WTC11 (cell line): ENCODE data around the gene DOCK1. TPM values are rescaled to one million over a fixed set of nuclear protein-coding genes. Genes with fewer than 3 reads are reported as not detected.

Experiments used
- ATAC-seq: fragments of 200-7000 bp; cut with Tn5 transposase; 2 replicates; pipeline ENCODE4 v1.10.0; 2021; ENCODE audit warnings: mild to moderate bottlenecking, moderate library complexity
- CTCF ChIA-PET: fragments of 300-600 bp; sonication (Branson Sonifier 250); formaldehyde crosslinking; loops from one replicate; lab custom pipeline; 2021; ENCODE audit warnings: antibody characterized with exemption; lab: Charles Lee
- POLR2A ChIA-PET: fragments of 350-600 bp; sonication (Branson Sonifier 250); formaldehyde crosslinking; loops from one replicate; lab custom pipeline; 2021; ENCODE audit warnings: antibody characterized with exemption; lab: Charles Lee
- DNase-seq: peaks from one replicate; pipeline ENCODE4 v3.0.0; 2021; ENCODE audit warnings: low spot score
- H3K27ac Mint-ChIP-seq: 2 replicates; pipeline ENCODE4 v1.8.0; 2021; ENCODE audit warnings: mixed read lengths
- H3K27me3 Mint-ChIP-seq: 2 replicates; pipeline ENCODE4 v1.8.0; 2021; ENCODE audit warnings: low read depth, mild to moderate bottlenecking, moderate library complexity, mixed read lengths
- H3K36me3 Mint-ChIP-seq: 2 replicates; pipeline ENCODE4 v1.8.0; 2021; ENCODE audit warnings: mixed read lengths
- H3K4me1 Mint-ChIP-seq: 2 replicates; pipeline ENCODE4 v1.8.0; 2022; ENCODE audit warnings: mixed read lengths
- H3K4me3 Mint-ChIP-seq: 2 replicates; pipeline ENCODE4 v1.8.0; 2021; ENCODE audit warnings: mild to moderate bottlenecking, moderate library complexity, mixed read lengths
- H3K9me3 Mint-ChIP-seq: 2 replicates; pipeline ENCODE4 v1.8.0; 2021; ENCODE audit warnings: mixed read lengths
- ESRRA ChIP-seq: sonication (generic); formaldehyde crosslinking; IDR thresholded peaks from 2 replicates; pipeline ENCODE4 v1.8.1; 2022; ENCODE audit warnings: mild to moderate bottlenecking, missing genetic modification reagents, borderline replicate concordance
- SOX15 ChIP-seq: fragments of 250-450 bp; sonication (Bioruptor Pico); IDR thresholded peaks from 2 replicates; pipeline ENCODE4 v1.9.0; 2021; ENCODE audit warnings: mild to moderate bottlenecking
- SP1 ChIP-seq: sonication (generic); formaldehyde crosslinking; conservative IDR thresholded peaks from 2 replicates; pipeline ENCODE4 v1.8.1; 2022; ENCODE audit warnings: missing genetic modification reagents
- TEAD4 ChIP-seq: sonication (generic); formaldehyde crosslinking; IDR thresholded peaks from 2 replicates; pipeline ENCODE4 v1.8.0; 2022; ENCODE audit warnings: mild to moderate bottlenecking, missing genetic modification reagents
- ZNF121 ChIP-seq: sonication (generic); formaldehyde crosslinking; IDR thresholded peaks from 2 replicates; pipeline ENCODE4 v1.8.0; 2023; ENCODE audit warnings: missing genetic modification reagents
- ZNF138 ChIP-seq: sonication (generic); formaldehyde crosslinking; conservative IDR thresholded peaks from 2 replicates; pipeline ENCODE4 v1.8.1; 2022; ENCODE audit warnings: mild to moderate bottlenecking, moderate library complexity, missing genetic modification reagents
- ZNF317 ChIP-seq: sonication (generic); formaldehyde crosslinking; IDR thresholded peaks from 2 replicates; pipeline ENCODE4 v1.8.1; 2023; ENCODE audit warnings: low read depth, mild to moderate bottlenecking, moderate library complexity, missing genetic modification reagents, borderline replicate concordance
- ZNF396 ChIP-seq: fragments of 250-450 bp; sonication (Bioruptor Pico); IDR thresholded peaks from 2 replicates; pipeline ENCODE4 v1.8.0; 2021; ENCODE audit warnings: mild to moderate bottlenecking, moderate library complexity, borderline replicate concordance
- ZNF423 ChIP-seq: fragments of 250-450 bp; sonication (Bioruptor Pico); IDR thresholded peaks from 2 replicates; pipeline ENCODE4 v2.1.2; 2022; ENCODE audit warnings: mild to moderate bottlenecking, moderate library complexity
- ZNF671 ChIP-seq: fragments of 250-450 bp; sonication (Bioruptor Pico); IDR thresholded peaks from 2 replicates; pipeline ENCODE4 v1.8.0; 2021; ENCODE audit warnings: mild to moderate bottlenecking
- total RNA-seq: library from RNA; stranded (reverse); gene quantifications from 3 replicates; pipeline ENCODE4 v1.2.3, GENCODE V29; 2021
- TF ChIP-seq, protein P1 (sequence below): sonication (generic); formaldehyde crosslinking; IDR thresholded peaks from 2 replicates; pipeline ENCODE4 v1.8.1; 2023; ENCODE audit warnings: mild to moderate bottlenecking, missing genetic modification reagents
- TF ChIP-seq, protein P2 (sequence below): sonication (generic); formaldehyde crosslinking; IDR thresholded peaks from 2 replicates; pipeline ENCODE4 v1.8.0; 2023; ENCODE audit warnings: missing genetic modification reagents, mild to moderate bottlenecking, borderline replicate concordance
- TF ChIP-seq, protein P3 (sequence below): sonication (generic); formaldehyde crosslinking; IDR thresholded peaks from 2 replicates; pipeline ENCODE4 v1.8.1; 2022; ENCODE audit warnings: low read depth, missing genetic modification reagents, borderline replicate concordance
- TF ChIP-seq, protein P4 (sequence below): sonication (generic); formaldehyde crosslinking; IDR thresholded peaks from 2 replicates; pipeline ENCODE4 v1.8.0; 2022; ENCODE audit warnings: mild to moderate bottlenecking, missing genetic modification reagents
- TF ChIP-seq, protein P5 (sequence below): sonication (generic); formaldehyde crosslinking; conservative IDR thresholded peaks from 2 replicates; pipeline ENCODE4 v1.8.1; 2023; ENCODE audit warnings: mild to moderate bottlenecking, low read depth, missing genetic modification reagents, moderate library complexity
- TF ChIP-seq, protein P6 (sequence below): fragments of 200-600 bp; IDR thresholded peaks from 2 replicates; pipeline ENCODE4 v1.8.0; 2022; ENCODE audit warnings: antibody characterized with exemption
- TF ChIP-seq, protein P7 (sequence below): sonication (generic); formaldehyde crosslinking; IDR thresholded peaks from 2 replicates; pipeline ENCODE4 v1.8.1; 2023; ENCODE audit warnings: mild to moderate bottlenecking, moderate library complexity, missing genetic modification reagents

DOCK1 gene
- total RNA-seq, 1 experiment from 2014 or later, result 52.1 TPM

DNA sequence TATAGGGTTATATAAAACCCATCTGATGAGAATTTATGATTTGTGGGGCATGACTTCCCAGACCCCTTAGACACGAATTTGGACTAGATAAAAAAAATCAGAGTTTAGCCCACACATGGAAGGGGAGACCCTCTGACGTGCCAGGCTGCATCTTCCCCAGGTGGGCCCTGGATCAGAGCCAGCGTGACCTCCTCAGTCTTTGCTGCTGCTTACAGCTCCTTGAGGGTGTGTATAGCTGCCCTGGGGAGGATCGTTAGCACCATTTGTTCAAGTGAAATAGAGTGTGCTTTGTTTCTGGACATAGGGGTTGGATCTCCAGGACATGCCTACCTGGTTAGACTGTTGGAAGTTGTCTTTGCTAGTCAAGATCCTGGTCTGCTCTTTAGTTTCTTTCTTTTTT, 54.2 kb downstream of the DOCK1 start (continued):
- TF ChIP-seq, protein P1, sequence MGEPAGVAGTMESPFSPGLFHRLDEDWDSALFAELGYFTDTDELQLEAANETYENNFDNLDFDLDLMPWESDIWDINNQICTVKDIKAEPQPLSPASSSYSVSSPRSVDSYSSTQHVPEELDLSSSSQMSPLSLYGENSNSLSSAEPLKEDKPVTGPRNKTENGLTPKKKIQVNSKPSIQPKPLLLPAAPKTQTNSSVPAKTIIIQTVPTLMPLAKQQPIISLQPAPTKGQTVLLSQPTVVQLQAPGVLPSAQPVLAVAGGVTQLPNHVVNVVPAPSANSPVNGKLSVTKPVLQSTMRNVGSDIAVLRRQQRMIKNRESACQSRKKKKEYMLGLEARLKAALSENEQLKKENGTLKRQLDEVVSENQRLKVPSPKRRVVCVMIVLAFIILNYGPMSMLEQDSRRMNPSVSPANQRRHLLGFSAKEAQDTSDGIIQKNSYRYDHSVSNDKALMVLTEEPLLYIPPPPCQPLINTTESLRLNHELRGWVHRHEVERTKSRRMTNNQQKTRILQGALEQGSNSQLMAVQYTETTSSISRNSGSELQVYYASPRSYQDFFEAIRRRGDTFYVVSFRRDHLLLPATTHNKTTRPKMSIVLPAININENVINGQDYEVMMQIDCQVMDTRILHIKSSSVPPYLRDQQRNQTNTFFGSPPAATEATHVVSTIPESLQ, result no peak
- TF ChIP-seq ZNF138 (CRISPR knock-in tag) (no peak), ZNF671 (CRISPR knock-in tag) (no peak), ZNF423 (CRISPR knock-in tag) (no peak), ESRRA (CRISPR knock-in tag) (no peak)
- TF ChIP-seq, protein P2, sequence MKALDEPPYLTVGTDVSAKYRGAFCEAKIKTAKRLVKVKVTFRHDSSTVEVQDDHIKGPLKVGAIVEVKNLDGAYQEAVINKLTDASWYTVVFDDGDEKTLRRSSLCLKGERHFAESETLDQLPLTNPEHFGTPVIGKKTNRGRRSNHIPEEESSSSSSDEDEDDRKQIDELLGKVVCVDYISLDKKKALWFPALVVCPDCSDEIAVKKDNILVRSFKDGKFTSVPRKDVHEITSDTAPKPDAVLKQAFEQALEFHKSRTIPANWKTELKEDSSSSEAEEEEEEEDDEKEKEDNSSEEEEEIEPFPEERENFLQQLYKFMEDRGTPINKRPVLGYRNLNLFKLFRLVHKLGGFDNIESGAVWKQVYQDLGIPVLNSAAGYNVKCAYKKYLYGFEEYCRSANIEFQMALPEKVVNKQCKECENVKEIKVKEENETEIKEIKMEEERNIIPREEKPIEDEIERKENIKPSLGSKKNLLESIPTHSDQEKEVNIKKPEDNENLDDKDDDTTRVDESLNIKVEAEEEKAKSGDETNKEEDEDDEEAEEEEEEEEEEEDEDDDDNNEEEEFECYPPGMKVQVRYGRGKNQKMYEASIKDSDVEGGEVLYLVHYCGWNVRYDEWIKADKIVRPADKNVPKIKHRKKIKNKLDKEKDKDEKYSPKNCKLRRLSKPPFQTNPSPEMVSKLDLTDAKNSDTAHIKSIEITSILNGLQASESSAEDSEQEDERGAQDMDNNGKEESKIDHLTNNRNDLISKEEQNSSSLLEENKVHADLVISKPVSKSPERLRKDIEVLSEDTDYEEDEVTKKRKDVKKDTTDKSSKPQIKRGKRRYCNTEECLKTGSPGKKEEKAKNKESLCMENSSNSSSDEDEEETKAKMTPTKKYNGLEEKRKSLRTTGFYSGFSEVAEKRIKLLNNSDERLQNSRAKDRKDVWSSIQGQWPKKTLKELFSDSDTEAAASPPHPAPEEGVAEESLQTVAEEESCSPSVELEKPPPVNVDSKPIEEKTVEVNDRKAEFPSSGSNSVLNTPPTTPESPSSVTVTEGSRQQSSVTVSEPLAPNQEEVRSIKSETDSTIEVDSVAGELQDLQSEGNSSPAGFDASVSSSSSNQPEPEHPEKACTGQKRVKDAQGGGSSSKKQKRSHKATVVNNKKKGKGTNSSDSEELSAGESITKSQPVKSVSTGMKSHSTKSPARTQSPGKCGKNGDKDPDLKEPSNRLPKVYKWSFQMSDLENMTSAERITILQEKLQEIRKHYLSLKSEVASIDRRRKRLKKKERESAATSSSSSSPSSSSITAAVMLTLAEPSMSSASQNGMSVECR (CRISPR knock-in tag), result no peak
- TF ChIP-seq, protein P3, sequence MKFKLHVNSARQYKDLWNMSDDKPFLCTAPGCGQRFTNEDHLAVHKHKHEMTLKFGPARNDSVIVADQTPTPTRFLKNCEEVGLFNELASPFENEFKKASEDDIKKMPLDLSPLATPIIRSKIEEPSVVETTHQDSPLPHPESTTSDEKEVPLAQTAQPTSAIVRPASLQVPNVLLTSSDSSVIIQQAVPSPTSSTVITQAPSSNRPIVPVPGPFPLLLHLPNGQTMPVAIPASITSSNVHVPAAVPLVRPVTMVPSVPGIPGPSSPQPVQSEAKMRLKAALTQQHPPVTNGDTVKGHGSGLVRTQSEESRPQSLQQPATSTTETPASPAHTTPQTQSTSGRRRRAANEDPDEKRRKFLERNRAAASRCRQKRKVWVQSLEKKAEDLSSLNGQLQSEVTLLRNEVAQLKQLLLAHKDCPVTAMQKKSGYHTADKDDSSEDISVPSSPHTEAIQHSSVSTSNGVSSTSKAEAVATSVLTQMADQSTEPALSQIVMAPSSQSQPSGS (CRISPR knock-in tag), result no peak
- TF ChIP-seq, protein P4, sequence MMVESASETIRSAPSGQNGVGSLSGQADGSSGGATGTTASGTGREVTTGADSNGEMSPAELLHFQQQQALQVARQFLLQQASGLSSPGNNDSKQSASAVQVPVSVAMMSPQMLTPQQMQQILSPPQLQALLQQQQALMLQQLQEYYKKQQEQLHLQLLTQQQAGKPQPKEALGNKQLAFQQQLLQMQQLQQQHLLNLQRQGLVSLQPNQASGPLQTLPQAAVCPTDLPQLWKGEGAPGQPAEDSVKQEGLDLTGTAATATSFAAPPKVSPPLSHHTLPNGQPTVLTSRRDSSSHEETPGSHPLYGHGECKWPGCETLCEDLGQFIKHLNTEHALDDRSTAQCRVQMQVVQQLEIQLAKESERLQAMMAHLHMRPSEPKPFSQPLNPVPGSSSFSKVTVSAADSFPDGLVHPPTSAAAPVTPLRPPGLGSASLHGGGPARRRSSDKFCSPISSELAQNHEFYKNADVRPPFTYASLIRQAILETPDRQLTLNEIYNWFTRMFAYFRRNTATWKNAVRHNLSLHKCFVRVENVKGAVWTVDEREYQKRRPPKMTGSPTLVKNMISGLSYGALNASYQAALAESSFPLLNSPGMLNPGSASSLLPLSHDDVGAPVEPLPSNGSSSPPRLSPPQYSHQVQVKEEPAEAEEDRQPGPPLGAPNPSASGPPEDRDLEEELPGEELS, result no peak
- TF ChIP-seq, protein P5, sequence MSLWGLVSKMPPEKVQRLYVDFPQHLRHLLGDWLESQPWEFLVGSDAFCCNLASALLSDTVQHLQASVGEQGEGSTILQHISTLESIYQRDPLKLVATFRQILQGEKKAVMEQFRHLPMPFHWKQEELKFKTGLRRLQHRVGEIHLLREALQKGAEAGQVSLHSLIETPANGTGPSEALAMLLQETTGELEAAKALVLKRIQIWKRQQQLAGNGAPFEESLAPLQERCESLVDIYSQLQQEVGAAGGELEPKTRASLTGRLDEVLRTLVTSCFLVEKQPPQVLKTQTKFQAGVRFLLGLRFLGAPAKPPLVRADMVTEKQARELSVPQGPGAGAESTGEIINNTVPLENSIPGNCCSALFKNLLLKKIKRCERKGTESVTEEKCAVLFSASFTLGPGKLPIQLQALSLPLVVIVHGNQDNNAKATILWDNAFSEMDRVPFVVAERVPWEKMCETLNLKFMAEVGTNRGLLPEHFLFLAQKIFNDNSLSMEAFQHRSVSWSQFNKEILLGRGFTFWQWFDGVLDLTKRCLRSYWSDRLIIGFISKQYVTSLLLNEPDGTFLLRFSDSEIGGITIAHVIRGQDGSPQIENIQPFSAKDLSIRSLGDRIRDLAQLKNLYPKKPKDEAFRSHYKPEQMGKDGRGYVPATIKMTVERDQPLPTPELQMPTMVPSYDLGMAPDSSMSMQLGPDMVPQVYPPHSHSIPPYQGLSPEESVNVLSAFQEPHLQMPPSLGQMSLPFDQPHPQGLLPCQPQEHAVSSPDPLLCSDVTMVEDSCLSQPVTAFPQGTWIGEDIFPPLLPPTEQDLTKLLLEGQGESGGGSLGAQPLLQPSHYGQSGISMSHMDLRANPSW (CRISPR knock-in tag), result no peak

DNA sequence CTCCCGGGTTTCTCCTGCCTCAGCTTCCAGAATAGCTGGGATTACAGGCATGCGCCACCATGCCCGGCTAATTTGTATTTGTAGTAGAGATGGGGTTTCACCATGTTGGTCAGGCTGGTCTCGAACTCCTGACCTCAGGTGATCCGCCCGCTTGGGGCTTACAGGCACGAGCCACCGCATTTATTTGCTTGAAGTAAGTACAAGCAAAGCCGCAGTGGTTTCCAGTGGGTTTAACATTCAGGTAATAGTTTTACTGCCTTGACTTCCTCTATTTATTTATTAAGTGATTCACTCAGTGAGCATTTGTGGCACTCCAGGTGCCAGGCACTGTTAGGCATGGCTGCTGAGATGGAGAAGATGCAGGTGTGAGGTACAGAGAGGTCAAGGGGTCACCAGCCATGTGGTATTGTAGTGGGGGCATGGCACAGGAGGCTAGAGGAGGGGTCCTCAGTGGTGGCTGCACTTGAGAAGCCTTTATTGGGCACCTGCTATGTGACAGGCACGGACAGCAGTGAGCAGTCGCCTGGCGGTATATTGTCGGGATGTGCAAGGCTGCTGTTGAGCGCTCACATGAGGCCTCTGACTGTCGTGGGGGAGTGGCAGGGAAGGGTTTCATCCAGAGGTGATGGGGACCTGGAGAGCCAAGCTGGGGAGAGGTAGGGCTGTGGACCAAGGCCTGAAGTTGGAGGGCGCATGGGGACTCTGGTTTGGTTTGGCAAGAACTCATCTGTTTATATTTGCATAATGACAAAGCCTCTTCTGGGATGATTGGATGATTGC, 54.9 kb downstream of the DOCK1 start:
- POLR2A ChIA-PET, result no interaction called here
- no peak for TF ChIP-seq SP1
- no peak for TF ChIP-seq TEAD4 (CRISPR knock-in tag)
- TF ChIP-seq, protein P6, sequence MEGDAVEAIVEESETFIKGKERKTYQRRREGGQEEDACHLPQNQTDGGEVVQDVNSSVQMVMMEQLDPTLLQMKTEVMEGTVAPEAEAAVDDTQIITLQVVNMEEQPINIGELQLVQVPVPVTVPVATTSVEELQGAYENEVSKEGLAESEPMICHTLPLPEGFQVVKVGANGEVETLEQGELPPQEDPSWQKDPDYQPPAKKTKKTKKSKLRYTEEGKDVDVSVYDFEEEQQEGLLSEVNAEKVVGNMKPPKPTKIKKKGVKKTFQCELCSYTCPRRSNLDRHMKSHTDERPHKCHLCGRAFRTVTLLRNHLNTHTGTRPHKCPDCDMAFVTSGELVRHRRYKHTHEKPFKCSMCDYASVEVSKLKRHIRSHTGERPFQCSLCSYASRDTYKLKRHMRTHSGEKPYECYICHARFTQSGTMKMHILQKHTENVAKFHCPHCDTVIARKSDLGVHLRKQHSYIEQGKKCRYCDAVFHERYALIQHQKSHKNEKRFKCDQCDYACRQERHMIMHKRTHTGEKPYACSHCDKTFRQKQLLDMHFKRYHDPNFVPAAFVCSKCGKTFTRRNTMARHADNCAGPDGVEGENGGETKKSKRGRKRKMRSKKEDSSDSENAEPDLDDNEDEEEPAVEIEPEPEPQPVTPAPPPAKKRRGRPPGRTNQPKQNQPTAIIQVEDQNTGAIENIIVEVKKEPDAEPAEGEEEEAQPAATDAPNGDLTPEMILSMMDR, result no peak
- TF ChIP-seq, protein P7, sequence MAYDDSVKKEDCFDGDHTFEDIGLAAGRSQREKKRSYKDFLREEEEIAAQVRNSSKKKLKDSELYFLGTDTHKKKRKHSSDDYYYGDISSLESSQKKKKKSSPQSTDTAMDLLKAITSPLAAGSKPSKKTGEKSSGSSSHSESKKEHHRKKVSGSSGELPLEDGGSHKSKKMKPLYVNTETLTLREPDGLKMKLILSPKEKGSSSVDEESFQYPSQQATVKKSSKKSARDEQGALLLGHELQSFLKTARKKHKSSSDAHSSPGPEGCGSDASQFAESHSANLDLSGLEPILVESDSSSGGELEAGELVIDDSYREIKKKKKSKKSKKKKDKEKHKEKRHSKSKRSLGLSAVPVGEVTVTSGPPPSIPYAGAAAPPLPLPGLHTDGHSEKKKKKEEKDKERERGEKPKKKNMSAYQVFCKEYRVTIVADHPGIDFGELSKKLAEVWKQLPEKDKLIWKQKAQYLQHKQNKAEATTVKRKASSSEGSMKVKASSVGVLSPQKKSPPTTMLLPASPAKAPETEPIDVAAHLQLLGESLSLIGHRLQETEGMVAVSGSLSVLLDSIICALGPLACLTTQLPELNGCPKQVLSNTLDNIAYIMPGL, result no peak
- no peak for TF ChIP-seq SOX15 (CRISPR knock-in tag)
- no peak for TF ChIP-seq ZNF317
- no peak for TF ChIP-seq ZNF396 (CRISPR knock-in tag)
- no peak for TF ChIP-seq ZNF121

More for the DNA sequence above, 54.9 kb downstream of the DOCK1 start:
- H3K27me3 Mint-ChIP-seq, result no peaks in the 10 kb centered on the region
- peaks cover 66% of the 10 kb centered on the region for H3K4me1 Mint-ChIP-seq
- DNase-seq (no peak), ATAC-seq (no peak)
- no peaks in the 10 kb centered on the region for H3K9me3 Mint-ChIP-seq
- no peak overlapping the region for H3K27ac Mint-ChIP-seq
- H3K36me3 Mint-ChIP-seq, result no peaks in the 10 kb centered on the region
- H3K4me3 Mint-ChIP-seq, result no peak overlapping the region
- CTCF ChIA-PET, result no interaction called here
